ENCODE data around the gene SPECC1. TPM values are rescaled to one million over a fixed set of nuclear protein-coding genes. Genes with fewer than 3 reads are reported as not detected.
A peak's percentile ranks its signal among the peaks of the same experiment; 100 is the strongest.

Gene SPECC1
- total and polyA plus RNA-seq, 2 experiments from 2014 or later = 1.3 to 1.5 TPM

GRCh38 chr17:20125724-20126123 lies 116.6 kb downstream of the SPECC1 start:
- no peaks in the 10 kb centered on the region for H3K79me2 ChIP-seq (ENCODE audit: insufficient read depth)
- in situ Hi-C loops (cut with MboI) = no loop called here
- H3K4me3 ChIP-seq = no peak overlapping the region
- TF ChIP-seq EZH2phosphoT487 (IDR thresholded peaks at IDR 0.05; ENCODE audit: insufficient read depth, low read depth) (no peak), EZH2 (IDR thresholded peaks at IDR 0.05; ENCODE audit: insufficient read depth, poor library complexity, severe bottlenecking) (no peak)
- no peaks in the 10 kb centered on the region for H3F3A ChIP-seq (ENCODE audit: insufficient read depth)
- no peak overlapping the region for H2AFZ ChIP-seq
- H4K20me1 ChIP-seq (ENCODE audit: insufficient read depth) = no peaks in the 10 kb centered on the region
- H3K4me1 ChIP-seq (ENCODE audit: insufficient read depth) = peaks cover 10% of the 10 kb centered on the region; the same call in 1 of the 2 replicates
- WGBS, 2 experiments (ENCODE audit: low coverage in 1 of 2, low lambda C conversion rate in 2 of 2, missing lambda C conversion rate in 2 of 2) = 47 to 50% methylated on average over 6 of the region's 6 CpGs
- no peaks in the 10 kb centered on the region for H3K36me3 ChIP-seq (ENCODE audit: low read depth)
- no peak overlapping the region for H3K27ac ChIP-seq
- no peaks in the 10 kb centered on the region for H3K9me3 ChIP-seq (ENCODE audit: low read depth)
- peaks cover 47% of the 10 kb centered on the region for H3K27me3 ChIP-seq (replicated peaks; ENCODE audit: insufficient read depth)
- H3K9ac ChIP-seq = no peak overlapping the region
- no peaks in the 10 kb centered on the region for H3K9me2 ChIP-seq (ENCODE audit: insufficient read depth)
- no peak for DNase-seq
- H3K4me2 ChIP-seq (ENCODE audit: unreplicated experiment) = no peak overlapping the region

- Histone ChIP-seq H3K9me2 (ENCODE audit: insufficient read depth) (no peaks in the 10 kb centered on the region), H3K9ac (no peak overlapping the region), H3K4me2 (ENCODE audit: unreplicated experiment) (no peak overlapping the region), H3K27ac (no peak overlapping the region), H4K20me1 (ENCODE audit: insufficient read depth) (no peaks in the 10 kb centered on the region), H2AFZ (no peak overlapping the region), H3K27me3 (replicated peaks; ENCODE audit: insufficient read depth) (peaks cover 54% of the 10 kb centered on the region), H3K4me1 (ENCODE audit: insufficient read depth) (peaks cover 10% of the 10 kb centered on the region; the same call in 1 of the 2 replicates), H3K4me3 (no peak overlapping the region), H3K36me3 (ENCODE audit: low read depth) (no peaks in the 10 kb centered on the region), H3F3A (ENCODE audit: insufficient read depth) (no peaks in the 10 kb centered on the region), H3K9me3 (ENCODE audit: low read depth) (no peaks in the 10 kb centered on the region), H3K79me2 (ENCODE audit: insufficient read depth) (no peaks in the 10 kb centered on the region)
- TF ChIP-seq EZH2 (IDR thresholded peaks at IDR 0.05; ENCODE audit: insufficient read depth, poor library complexity, severe bottlenecking) (no peak), EZH2phosphoT487 (IDR thresholded peaks at IDR 0.05; ENCODE audit: insufficient read depth, low read depth) (no peak)
- WGBS, 2 experiments (ENCODE audit: low coverage in 1 of 2, low lambda C conversion rate in 2 of 2, missing lambda C conversion rate in 2 of 2) = 87 to 91% methylated on average over 6 of the region's 6 CpGs
- in situ Hi-C loops (cut with MboI) = no loop called here
- DNase-seq = no peak
Observed at GRCh38 chr17:20127360-20128035, 118.3 kb downstream of the SPECC1 start.

GRCh38 chr17:20128036-20128667 lies 119.0 kb downstream of the SPECC1 start:
- H3K27me3 ChIP-seq (replicated peaks; ENCODE audit: insufficient read depth) = peaks cover 51% of the 10 kb centered on the region
- no peaks in the 10 kb centered on the region for H3K9me2 ChIP-seq (ENCODE audit: insufficient read depth)
- H3K9ac ChIP-seq = no peak overlapping the region
- H3K4me2 ChIP-seq (ENCODE audit: unreplicated experiment) = peak overlapping the region; percentile 21
- in situ Hi-C loops (cut with MboI) = no loop called here
- TF ChIP-seq EZH2phosphoT487 (IDR thresholded peaks at IDR 0.05; ENCODE audit: insufficient read depth, low read depth) (peak; percentile 87), EZH2 (IDR thresholded peaks at IDR 0.05; ENCODE audit: insufficient read depth, poor library complexity, severe bottlenecking) (no peak)
- H3K4me1 ChIP-seq (ENCODE audit: insufficient read depth) = peaks cover 10% of the 10 kb centered on the region; the same call in 1 of the 2 replicates
- no peaks in the 10 kb centered on the region for H3K9me3 ChIP-seq (ENCODE audit: low read depth)
- DNase-seq = peak; percentile 73
- H3F3A ChIP-seq (ENCODE audit: insufficient read depth) = no peaks in the 10 kb centered on the region
- H3K27ac ChIP-seq = no peak overlapping the region
- H3K79me2 ChIP-seq (ENCODE audit: insufficient read depth) = no peaks in the 10 kb centered on the region
- 66 to 69% methylated on average over 4 of the region's 4 CpGs for WGBS, 2 experiments (ENCODE audit: low coverage in 1 of 2, low lambda C conversion rate in 2 of 2, missing lambda C conversion rate in 2 of 2)
- H2AFZ ChIP-seq = no peak overlapping the region
- H4K20me1 ChIP-seq (ENCODE audit: insufficient read depth) = no peaks in the 10 kb centered on the region
- H3K36me3 ChIP-seq (ENCODE audit: low read depth) = no peaks in the 10 kb centered on the region
- no peak overlapping the region for H3K4me3 ChIP-seq

- H3K36me3 ChIP-seq (ENCODE audit: low read depth) = no peaks in the 10 kb centered on the region
- no peak for DNase-seq
- no peaks in the 10 kb centered on the region for H4K20me1 ChIP-seq (ENCODE audit: insufficient read depth)
- H3K27me3 ChIP-seq (replicated peaks; ENCODE audit: insufficient read depth) = peaks cover 34% of the 10 kb centered on the region
- H3K9ac ChIP-seq = no peak overlapping the region
- H3K4me3 ChIP-seq = no peak overlapping the region
- H3K4me1 ChIP-seq (ENCODE audit: insufficient read depth) = peaks cover under 1% of the 10 kb centered on the region; the same call in 1 of the 2 replicates
- no peaks in the 10 kb centered on the region for H3K9me2 ChIP-seq (ENCODE audit: insufficient read depth)
- in situ Hi-C loops (cut with MboI) = loop anchor here (10.0 kb wide), 1 partner anchor 181 kb away; no protein-coding TSS in a partner anchor
- no peaks in the 10 kb centered on the region for H3K79me2 ChIP-seq (ENCODE audit: insufficient read depth)
- H2AFZ ChIP-seq = no peak overlapping the region
- H3K27ac ChIP-seq = no peak overlapping the region
- no peaks in the 10 kb centered on the region for H3K9me3 ChIP-seq (ENCODE audit: low read depth)
- TF ChIP-seq EZH2 (IDR thresholded peaks at IDR 0.05; ENCODE audit: insufficient read depth, poor library complexity, severe bottlenecking) (no peak), EZH2phosphoT487 (IDR thresholded peaks at IDR 0.05; ENCODE audit: insufficient read depth, low read depth) (no peak)
- H3F3A ChIP-seq (ENCODE audit: insufficient read depth) = no peaks in the 10 kb centered on the region
- WGBS, 2 experiments (ENCODE audit: low coverage in 1 of 2, low lambda C conversion rate in 2 of 2, missing lambda C conversion rate in 2 of 2) = 65% methylated on average over 5 of the region's 5 CpGs
- no peak overlapping the region for H3K4me2 ChIP-seq (ENCODE audit: unreplicated experiment)
Observed at GRCh38 chr17:20133517-20133916, 124.4 kb downstream of the SPECC1 start.

Data from GM23248 (cell line).